ENCODE results near the gene LCORL. TPM values are rescaled to one million over a fixed set of nuclear protein-coding genes. Genes with fewer than 3 reads are reported as not detected.

LCORL gene
- total RNA-seq, 1 experiment from 2014 or later: 18.1 TPM

DNA sequence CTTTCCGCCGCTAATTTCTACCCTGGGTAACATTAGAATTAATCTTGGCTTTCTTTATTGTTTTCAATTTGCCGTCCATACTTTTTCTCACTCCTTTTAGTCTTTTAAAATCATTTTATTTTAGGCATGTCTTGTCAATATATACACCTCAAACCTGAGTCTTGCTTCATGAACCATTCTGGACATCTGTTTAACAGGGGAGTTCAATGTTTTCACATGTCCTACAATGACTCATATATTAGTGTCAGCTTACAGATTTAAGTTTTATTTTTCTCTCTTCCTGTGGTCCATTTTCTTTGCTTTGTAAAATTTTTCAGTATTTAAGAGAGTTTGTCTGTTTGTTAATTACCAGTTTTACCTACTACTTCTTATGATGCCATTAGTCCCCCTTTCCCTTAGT, 89.5 kb downstream of the LCORL start:
- Histone ChIP-seq H3K27ac (no peak overlapping the region), H3K27me3 (no peaks in the 10 kb centered on the region), H3K4me1 (no peaks in the 10 kb centered on the region), H3K36me3 (no peaks in the 10 kb centered on the region; the same call in 1 of the 2 replicates), H3K9me3 (replicated peaks) (no peaks in the 10 kb centered on the region), H3K4me3 (no peak overlapping the region)
- DNase-seq: no peak

DNA sequence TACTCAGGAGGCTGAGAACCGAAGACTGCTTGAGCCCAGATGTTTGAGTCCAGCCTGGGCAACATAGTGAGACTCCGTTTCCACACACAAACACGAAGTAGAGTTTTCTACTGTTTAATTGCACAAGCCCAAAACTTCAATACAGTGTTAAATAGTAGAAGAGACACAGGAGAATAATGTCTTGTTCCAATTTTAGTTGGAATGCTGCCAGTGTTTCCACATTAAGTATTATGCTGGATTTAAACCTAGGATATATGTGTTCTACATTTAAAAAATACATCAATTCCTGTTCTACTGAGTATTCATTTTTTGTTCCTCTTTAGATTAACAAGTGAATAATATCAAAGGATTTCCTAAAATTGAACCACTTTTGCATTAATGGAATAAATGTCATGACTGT, 91.3 kb downstream of the LCORL start:
- H3K27me3 ChIP-seq: no peaks in the 10 kb centered on the region
- no peaks in the 10 kb centered on the region for H3K36me3 ChIP-seq
- H3K4me3 ChIP-seq: no peak overlapping the region

DNA sequence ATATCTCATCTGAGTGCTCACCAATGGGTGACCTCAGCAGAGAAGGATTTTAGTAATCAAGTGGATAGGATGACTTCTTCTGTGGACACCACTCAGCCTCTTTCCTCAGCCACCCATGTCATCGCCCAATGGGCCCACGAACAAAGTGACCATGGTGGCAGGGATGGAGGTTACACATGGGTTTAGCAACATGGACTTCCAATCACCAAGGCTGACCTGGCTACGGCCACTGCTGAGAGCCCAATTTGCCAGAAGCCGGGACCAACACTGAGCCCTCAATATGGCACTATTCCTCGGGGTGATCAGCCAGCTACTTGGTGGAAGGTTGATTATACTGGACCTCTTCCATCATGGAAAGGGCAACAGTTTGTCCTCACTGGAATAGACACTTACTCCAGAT, 97.4 kb downstream of the LCORL start:
- no peak overlapping the region for H3K27ac ChIP-seq
- no peak overlapping the region for H3K4me3 ChIP-seq
- H3K36me3 ChIP-seq: 0 out of 2 replicates have a peak, but pooled peaks cover 2% of the 10 kb centered on the region
- H3K4me1 ChIP-seq: no peaks in the 10 kb centered on the region
- H3K9me3 ChIP-seq (replicated peaks): no peaks in the 10 kb centered on the region
- DNase-seq: no peak
- no peaks in the 10 kb centered on the region for H3K27me3 ChIP-seq

More for the DNA sequence above, 91.3 kb downstream of the LCORL start:
- H3K27ac ChIP-seq: no peak overlapping the region
- H3K9me3 ChIP-seq (replicated peaks): no peaks in the 10 kb centered on the region
- H3K4me1 ChIP-seq: no peaks in the 10 kb centered on the region
- no peak for DNase-seq

DNA sequence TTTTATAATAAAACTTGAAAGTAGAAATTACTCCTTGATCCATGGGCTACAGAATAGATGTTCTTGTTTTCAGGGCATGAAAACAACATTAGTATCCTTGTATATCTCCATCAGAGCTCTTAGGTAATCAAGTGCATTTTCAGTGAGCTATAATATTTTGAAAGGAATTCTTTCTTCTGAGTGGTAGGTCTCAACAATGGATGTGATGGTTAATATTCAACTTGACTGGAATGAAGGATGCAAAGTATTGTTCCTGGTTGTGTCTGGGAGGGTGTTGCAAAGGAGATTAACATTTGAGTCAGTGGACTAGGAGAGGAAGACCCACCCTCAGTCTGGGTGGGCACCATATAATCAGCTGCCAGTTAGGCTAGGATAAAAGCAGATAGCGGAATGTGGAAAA, 100.1 kb downstream of the LCORL start:
- Histone ChIP-seq H3K4me1 (no peaks in the 10 kb centered on the region), H3K27me3 (no peaks in the 10 kb centered on the region), H3K36me3 (0 out of 2 replicates have a peak, but pooled peaks cover 2% of the 10 kb centered on the region), H3K4me3 (no peak overlapping the region), H3K9me3 (replicated peaks) (no peaks in the 10 kb centered on the region), H3K27ac (no peak overlapping the region)
- no peak for DNase-seq

DNA sequence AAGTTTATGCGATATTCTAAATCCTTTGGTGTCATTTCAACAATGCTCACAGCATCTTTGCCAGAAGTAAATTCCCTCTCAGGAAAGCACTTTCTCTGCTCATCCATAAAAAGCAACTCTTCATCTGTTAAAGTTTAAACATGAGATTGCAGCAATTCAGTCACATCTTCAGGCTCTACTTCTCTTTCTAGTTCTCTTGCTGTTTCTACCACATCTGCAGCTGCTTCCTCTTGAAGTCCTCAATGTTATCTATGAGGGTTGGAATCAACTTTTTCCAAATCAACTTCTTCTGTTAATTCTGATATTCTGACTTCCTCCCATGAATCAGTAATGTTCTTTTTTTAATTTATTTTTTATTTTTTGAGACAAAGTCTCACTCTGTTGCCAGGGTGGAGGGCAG, 100.9 kb downstream of the LCORL start:
- no peak overlapping the region for H3K4me3 ChIP-seq
- H3K36me3 ChIP-seq: 0 out of 2 replicates have a peak, but pooled peaks cover 2% of the 10 kb centered on the region
- DNase-seq: no peak
- no peak overlapping the region for H3K27ac ChIP-seq
- H3K4me1 ChIP-seq: no peaks in the 10 kb centered on the region
- H3K9me3 ChIP-seq (replicated peaks): no peaks in the 10 kb centered on the region
- H3K27me3 ChIP-seq: no peaks in the 10 kb centered on the region

DNA sequence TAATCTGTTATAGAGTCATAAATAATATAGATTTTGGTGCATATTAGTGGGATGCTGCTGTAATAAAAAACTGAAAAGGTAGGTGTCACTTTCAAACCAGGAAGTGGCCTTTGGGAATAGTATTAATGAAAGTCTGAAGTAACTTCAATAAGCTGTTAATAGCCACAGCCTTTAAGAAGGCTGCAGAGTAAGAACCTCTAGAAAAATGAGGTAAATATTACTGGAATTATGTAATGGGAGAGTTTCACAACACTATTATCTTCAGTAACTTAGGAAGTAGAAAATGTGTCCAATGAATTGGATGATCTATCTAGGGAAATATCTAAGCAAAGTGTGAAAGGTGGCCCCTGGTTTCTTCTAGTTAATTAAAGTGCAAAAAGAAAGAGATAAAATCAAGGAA, 106.1 kb downstream of the LCORL start:
- no peak overlapping the region for H3K4me3 ChIP-seq
- no peaks in the 10 kb centered on the region for H3K27me3 ChIP-seq
- H3K27ac ChIP-seq: no peak overlapping the region
- no peaks in the 10 kb centered on the region for H3K4me1 ChIP-seq
- H3K36me3 ChIP-seq: no peaks in the 10 kb centered on the region
- no peak for DNase-seq
- H3K9me3 ChIP-seq (replicated peaks): no peaks in the 10 kb centered on the region

DNA sequence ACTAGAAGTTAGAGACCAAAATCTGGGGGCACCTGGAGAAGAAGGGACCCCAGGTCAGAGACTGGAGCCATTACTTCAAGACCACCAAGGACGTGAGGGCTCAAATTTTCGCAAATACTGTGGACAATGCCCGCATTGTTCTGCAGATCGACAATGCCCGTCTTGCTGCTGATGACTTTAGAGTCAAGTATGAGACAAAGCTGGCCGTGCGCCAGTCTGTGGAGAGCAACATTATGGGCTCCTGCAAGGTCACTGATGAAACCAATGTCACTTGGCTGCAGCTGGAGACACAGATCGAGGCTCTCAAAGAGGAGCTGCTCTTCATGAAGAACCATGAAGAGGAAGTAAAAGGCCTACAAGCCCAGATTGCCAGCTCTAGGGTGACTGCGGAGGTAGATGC, 109.5 kb downstream of the LCORL start:
- no peak for DNase-seq
- Histone ChIP-seq H3K27me3 (no peaks in the 10 kb centered on the region), H3K36me3 (peaks cover 3% of the 10 kb centered on the region; the same call in 1 of the 2 replicates), H3K9me3 (replicated peaks) (no peaks in the 10 kb centered on the region), H3K4me3 (no peak overlapping the region), H3K4me1 (no peaks in the 10 kb centered on the region), H3K27ac (no peak overlapping the region)

DNA sequence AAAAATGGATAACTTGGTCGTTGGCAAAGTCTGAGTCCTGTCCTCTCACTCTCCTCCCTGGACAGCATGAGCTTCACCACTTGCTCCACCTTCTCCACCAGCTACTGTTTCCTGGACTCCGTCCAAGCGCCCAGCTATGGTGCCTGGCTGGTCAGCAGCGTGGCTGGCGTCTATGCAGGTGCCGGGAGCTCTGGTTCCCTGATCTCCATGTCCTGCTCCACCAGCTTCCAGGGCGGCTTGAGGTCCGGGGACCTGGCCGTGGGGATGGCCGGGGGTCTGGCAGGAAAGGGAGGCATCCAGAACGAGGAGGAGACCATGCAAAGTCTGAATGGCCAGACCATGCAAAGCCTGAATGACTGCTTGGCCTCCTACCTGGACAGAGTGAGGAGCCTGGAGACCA, 109.9 kb downstream of the LCORL start:
- no peak overlapping the region for H3K4me3 ChIP-seq
- no peaks in the 10 kb centered on the region for H3K9me3 ChIP-seq (replicated peaks)
- no peak for DNase-seq
- no peaks in the 10 kb centered on the region for H3K4me1 ChIP-seq
- peaks cover 3% of the 10 kb centered on the region; the same call in 1 of the 2 replicates for H3K36me3 ChIP-seq
- no peak overlapping the region for H3K27ac ChIP-seq
- no peaks in the 10 kb centered on the region for H3K27me3 ChIP-seq

DNA sequence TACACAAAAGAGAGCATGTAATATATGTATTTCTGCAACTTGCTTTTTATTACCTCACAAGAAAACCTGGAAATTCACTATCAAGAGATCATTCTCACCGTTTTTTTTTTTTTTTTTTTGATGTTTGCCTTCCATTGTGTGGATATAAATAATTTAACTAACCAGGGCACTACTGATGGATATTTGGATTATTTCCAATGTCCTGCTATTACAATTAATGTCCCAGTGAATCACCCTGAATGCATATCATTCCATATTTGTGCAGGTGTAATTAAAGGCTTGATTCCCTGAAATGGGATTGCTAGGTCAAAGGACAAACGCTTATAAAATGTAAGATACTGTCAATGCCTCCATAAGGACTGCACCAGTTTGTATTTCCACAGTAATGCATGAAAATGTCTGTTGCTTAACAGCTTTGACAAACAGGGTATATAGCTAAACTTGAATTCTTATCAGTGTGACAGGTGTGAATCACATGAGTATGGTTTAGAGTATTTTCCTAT, 123.0 kb downstream of the LCORL start:
- Histone ChIP-seq H3K27me3 (no peaks in the 10 kb centered on the region), H3K27ac (no peak overlapping the region), H3K9me3 (replicated peaks) (no peaks in the 10 kb centered on the region), H3K36me3 (no peaks in the 10 kb centered on the region), H3K4me1 (no peaks in the 10 kb centered on the region), H3K4me3 (no peak overlapping the region)
- DNase-seq: no peak

DNA sequence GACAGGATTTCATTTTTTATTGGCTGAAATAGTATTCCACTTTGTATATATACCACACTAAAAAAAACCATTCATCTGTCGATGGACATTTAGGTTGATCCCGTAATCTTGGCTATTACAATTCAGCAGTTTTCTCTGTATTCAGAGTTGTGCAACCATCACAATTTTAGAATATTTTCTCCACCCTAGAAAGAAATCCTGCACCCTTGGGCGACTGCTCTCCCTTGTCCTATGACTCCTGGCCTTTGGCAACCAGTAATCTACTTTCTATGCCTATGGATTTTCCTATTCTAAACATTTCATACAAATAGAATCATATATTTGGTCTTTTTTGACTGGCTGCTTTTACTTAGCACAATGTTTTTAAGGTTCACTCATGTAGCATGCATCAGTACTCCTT, 126.1 kb downstream of the LCORL start:
- no peaks in the 10 kb centered on the region for H3K36me3 ChIP-seq
- no peaks in the 10 kb centered on the region for H3K9me3 ChIP-seq (replicated peaks)
- H3K4me3 ChIP-seq: no peak overlapping the region
- no peak overlapping the region for H3K27ac ChIP-seq
- H3K27me3 ChIP-seq: no peaks in the 10 kb centered on the region
- H3K4me1 ChIP-seq: no peaks in the 10 kb centered on the region
- DNase-seq: no peak

DNA sequence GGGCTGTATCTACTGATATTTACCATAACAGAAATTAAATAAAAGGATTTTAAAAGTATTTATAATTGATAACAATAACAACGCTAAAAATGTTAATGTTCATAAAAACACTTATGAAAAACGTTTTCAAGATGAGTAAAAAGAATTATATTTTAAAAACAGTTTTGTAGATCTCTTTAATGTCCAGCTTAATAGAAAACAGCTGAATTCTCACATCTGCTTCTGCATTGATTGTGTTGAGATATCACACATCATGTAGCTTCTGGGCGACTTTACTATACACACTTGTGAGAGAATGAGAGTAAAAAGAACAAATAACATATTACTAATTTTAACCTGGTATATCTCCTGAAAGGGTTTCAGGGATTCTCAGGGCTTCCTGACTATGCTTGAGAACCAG, 127.1 kb downstream of the LCORL start:
- Histone ChIP-seq H3K4me1 (no peaks in the 10 kb centered on the region), H3K9me3 (replicated peaks) (no peaks in the 10 kb centered on the region), H3K27ac (no peak overlapping the region), H3K4me3 (no peak overlapping the region), H3K27me3 (no peaks in the 10 kb centered on the region), H3K36me3 (no peaks in the 10 kb centered on the region)
- no peak for DNase-seq

DNA sequence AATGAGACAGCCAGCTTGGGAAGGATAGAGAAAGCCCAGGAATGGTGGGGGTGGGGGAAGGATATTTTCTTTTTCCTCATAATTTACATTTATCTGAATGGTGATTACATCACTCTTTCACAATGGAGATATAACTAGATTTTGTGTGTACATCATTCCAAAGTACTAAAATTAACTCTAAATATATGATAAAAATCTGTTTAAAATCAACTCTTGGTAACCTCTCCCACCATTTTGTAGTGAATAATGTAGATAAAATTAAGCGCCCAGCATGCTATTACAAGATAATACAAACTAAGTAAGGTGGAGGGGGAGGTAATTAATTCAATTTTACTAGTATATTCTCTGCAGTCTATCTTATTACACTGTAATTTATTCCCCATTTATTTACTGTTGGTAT, 131.9 kb downstream of the LCORL start:
- no peaks in the 10 kb centered on the region for H3K9me3 ChIP-seq (replicated peaks)
- no peak overlapping the region for H3K27ac ChIP-seq
- H3K4me1 ChIP-seq: no peaks in the 10 kb centered on the region
- H3K27me3 ChIP-seq: no peaks in the 10 kb centered on the region
- H3K4me3 ChIP-seq: no peak overlapping the region
- no peaks in the 10 kb centered on the region for H3K36me3 ChIP-seq
- no peak for DNase-seq

DNA sequence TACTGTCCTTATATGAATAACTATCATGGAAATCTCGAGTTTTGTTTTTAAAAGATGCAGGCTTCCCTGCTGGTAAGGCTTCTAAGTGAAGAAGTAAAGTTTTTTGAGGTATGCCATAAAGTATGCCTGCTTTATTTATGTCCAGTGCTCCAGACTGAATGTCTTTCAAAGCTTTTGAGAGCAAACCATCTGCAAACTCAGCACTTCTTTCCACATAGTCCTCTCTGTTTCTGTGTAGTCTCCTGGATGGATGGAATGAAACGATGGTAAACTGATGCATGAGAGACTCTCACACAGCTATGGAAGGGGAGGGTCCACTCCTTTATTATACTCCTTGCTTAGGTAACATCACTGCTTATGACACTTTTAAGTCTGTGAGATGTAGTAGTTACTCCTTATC, 137.0 kb downstream of the LCORL start:
- DNase-seq: no peak
- H3K27me3 ChIP-seq: no peaks in the 10 kb centered on the region
- no peak overlapping the region for H3K4me3 ChIP-seq
- no peak overlapping the region for H3K27ac ChIP-seq
- H3K9me3 ChIP-seq (replicated peaks): no peaks in the 10 kb centered on the region
- H3K4me1 ChIP-seq: 0 out of 2 replicates have a peak, but pooled peaks cover 3% of the 10 kb centered on the region
- H3K36me3 ChIP-seq: no peaks in the 10 kb centered on the region

DNA sequence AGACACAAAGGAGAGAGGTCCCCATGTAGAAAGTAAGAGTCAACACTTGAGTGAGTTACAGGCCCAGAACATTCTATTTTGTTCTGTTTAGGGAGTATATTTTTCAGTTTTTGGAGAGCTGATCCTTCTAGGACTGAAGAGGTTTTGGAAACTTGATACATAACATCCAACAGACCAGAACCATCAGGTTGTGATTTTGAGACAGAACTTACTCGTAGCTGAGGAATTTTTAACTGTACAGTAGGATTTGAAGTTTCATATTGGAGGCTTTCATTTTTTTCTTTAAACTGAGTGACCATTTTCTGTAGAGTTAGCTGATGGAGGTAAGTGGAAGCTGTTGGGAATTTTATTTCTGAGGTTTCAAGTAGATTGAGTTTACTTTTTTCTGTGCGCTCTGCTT, 137.5 kb downstream of the LCORL start:
- Histone ChIP-seq H3K9me3 (replicated peaks) (no peaks in the 10 kb centered on the region), H3K27me3 (no peaks in the 10 kb centered on the region), H3K36me3 (no peaks in the 10 kb centered on the region), H3K4me3 (no peak overlapping the region), H3K4me1 (0 out of 2 replicates have a peak, but pooled peaks cover 3% of the 10 kb centered on the region), H3K27ac (no peak overlapping the region)
- no peak for DNase-seq

DNA sequence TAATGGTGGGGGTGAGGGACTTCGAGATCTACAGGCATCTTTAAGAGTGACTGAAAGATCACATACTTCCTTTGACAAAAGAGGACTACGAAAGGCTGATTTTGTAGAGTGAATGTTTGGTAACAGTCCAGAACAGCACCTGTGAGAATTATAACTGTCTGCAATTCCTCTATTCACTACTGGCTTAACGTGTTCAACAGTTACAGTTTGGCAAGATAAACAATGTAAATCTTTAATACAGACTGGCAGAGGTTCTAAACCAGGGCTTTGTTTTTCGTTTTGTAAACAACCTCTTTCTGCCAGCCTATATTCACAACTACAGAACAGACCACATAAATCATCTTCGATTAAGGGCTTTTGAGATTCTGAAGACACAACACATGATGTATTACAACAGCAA, 143.9 kb downstream of the LCORL start:
- H3K27me3 ChIP-seq: no peaks in the 10 kb centered on the region
- DNase-seq: no peak
- H3K9me3 ChIP-seq (replicated peaks): no peaks in the 10 kb centered on the region
- H3K4me3 ChIP-seq: no peak overlapping the region
- H3K27ac ChIP-seq: no peak overlapping the region
- no peaks in the 10 kb centered on the region for H3K4me1 ChIP-seq
- H3K36me3 ChIP-seq: no peaks in the 10 kb centered on the region

DNA sequence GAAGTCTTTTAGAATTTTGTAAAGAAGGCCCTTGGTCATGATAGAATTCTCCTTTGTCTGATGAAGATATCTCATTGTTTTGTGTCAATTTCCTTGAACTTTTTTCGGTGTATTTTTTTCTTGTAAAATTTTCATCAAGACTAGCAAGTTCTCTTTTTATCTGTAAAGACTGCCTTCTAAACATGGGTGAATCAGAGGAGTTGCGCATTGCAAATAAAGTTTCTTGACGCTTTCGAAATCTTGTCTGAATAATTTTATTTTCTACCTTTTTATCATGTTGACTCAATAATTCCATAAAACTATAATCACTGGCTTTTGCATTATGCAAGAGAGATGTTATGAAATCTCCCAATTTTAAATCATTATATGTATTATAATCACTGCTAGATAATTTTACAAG, 144.6 kb downstream of the LCORL start:
- Histone ChIP-seq H3K9me3 (replicated peaks) (no peaks in the 10 kb centered on the region), H3K36me3 (no peaks in the 10 kb centered on the region), H3K27me3 (no peaks in the 10 kb centered on the region), H3K4me3 (no peak overlapping the region), H3K4me1 (no peaks in the 10 kb centered on the region), H3K27ac (no peak overlapping the region)
- DNase-seq: no peak

Data from SJCRH30 (cell line).